ENCODE measurements around the gene NQO2. TPM values are rescaled to one million over a fixed set of nuclear protein-coding genes. Genes with fewer than 3 reads are reported as not detected.

Gene NQO2, protein sequence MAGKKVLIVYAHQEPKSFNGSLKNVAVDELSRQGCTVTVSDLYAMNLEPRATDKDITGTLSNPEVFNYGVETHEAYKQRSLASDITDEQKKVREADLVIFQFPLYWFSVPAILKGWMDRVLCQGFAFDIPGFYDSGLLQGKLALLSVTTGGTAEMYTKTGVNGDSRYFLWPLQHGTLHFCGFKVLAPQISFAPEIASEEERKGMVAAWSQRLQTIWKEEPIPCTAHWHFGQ
- total RNA-seq = 38.7 and 42.7 TPM in 2 replicates
- polyA plus RNA-seq = 92.8 and 103 TPM in 2 replicates

- Histone ChIP-seq H3K36me3 (peaks cover 4% of the 10 kb centered on the region), H3K27ac (no peak within 1 kb of the TSS), H3K9me3 (ENCODE audit: low read depth) (no peaks in the 10 kb centered on the region), H3K27me3 (no peaks in the 10 kb centered on the region), H3K4me3 (peak within 1 kb of the TSS; percentile 54), H3K4me1 (ENCODE audit: low read depth) (no peaks in the 10 kb centered on the region)
- TF ChIP-seq, protein P1, sequence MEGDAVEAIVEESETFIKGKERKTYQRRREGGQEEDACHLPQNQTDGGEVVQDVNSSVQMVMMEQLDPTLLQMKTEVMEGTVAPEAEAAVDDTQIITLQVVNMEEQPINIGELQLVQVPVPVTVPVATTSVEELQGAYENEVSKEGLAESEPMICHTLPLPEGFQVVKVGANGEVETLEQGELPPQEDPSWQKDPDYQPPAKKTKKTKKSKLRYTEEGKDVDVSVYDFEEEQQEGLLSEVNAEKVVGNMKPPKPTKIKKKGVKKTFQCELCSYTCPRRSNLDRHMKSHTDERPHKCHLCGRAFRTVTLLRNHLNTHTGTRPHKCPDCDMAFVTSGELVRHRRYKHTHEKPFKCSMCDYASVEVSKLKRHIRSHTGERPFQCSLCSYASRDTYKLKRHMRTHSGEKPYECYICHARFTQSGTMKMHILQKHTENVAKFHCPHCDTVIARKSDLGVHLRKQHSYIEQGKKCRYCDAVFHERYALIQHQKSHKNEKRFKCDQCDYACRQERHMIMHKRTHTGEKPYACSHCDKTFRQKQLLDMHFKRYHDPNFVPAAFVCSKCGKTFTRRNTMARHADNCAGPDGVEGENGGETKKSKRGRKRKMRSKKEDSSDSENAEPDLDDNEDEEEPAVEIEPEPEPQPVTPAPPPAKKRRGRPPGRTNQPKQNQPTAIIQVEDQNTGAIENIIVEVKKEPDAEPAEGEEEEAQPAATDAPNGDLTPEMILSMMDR (IDR thresholded peaks at IDR 0.05; ENCODE audit: low read depth, low read length) = peak; percentile 2
- DNase-seq (ENCODE audit: low read depth in 1 of 2, low spot score in 1 of 2) = peak; percentile 91 to 96
Measured at GRCh38 chr6:2999618-3000557, at the start of gene NQO2. Gene NQO2, plus strand, starts transcription at chr6:2999894. Its CDS starts 6,659 bp downstream, at chr6:3006553.

DNA sequence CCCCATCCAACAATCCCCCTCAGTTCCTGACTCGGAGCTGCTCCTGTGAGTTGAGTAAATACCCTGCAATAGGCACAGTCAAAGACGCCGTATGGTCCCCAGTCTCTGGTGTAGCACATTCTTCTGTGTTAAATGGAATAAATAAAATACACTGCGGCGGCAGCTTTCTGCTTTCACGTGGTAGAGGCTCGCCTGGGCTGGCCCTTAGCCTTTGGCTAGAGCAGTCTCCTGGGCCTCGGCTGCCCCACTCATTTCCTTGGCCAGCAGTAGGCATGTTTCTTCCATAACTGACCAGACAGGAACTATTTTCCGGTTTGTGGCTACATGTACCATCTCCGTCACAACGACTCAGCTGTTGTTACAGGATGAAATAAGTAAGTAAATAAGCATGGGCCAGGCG, 49.0 kb upstream of the NQO2 start:
- Histone ChIP-seq H3K27ac (no peak overlapping the region), H3K36me3 (no peaks in the 10 kb centered on the region), H3K27me3 (no peaks in the 10 kb centered on the region), H3K4me3 (no peak overlapping the region), H3K9me3 (ENCODE audit: low read depth) (no peaks in the 10 kb centered on the region), H3K4me1 (ENCODE audit: low read depth) (peaks cover 25% of the 10 kb centered on the region)
- DNase-seq (ENCODE audit: low read depth in 1 of 2, low spot score in 1 of 2) = no peak
- TF ChIP-seq, protein P1 (IDR thresholded peaks at IDR 0.05; ENCODE audit: low read depth, low read length) = no peak

GRCh38 chr6:2951728-2952127, 48.0 kb upstream of the NQO2 start:
- Histone ChIP-seq H3K9me3 (ENCODE audit: low read depth) (no peaks in the 10 kb centered on the region), H3K27ac (no peak overlapping the region), H3K27me3 (no peaks in the 10 kb centered on the region), H3K4me1 (ENCODE audit: low read depth) (peaks cover 24% of the 10 kb centered on the region), H3K36me3 (no peaks in the 10 kb centered on the region), H3K4me3 (no peak overlapping the region)
- no peak for DNase-seq (ENCODE audit: low read depth in 1 of 2, low spot score in 1 of 2)
- TF ChIP-seq, protein P1 (IDR thresholded peaks at IDR 0.05; ENCODE audit: low read depth, low read length) = no peak

DNA sequence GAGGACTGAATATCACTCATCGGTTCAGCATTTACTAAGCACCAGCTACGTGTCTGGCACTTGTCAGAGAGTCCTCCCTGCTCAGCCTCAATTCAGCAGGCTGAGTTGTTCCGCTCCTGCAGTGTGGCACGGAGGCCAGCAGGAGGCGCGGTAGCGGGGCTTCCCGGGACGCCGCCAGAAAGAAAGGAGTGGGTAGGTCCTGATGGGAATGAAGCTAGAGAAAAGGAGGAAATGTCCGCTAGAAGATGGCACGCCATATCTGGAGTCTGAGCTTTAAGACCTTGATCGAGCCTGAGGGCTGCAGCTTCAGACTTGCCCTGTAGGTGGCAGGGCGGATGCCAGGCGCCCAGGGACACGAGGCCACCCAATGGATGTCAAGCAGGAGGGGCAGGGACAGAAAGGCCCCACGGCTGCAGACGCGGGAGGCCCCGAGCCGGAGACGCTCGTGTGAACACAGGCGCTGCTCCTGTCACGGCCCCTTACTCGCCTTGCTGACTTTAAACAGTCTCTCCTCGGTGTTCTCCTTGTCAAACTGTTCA, 47.1 kb upstream of the NQO2 start:
- H3K36me3 ChIP-seq = no peaks in the 10 kb centered on the region
- H3K4me1 ChIP-seq (ENCODE audit: low read depth) = peaks cover 17% of the 10 kb centered on the region
- peak; percentile 67 to 92 for DNase-seq (ENCODE audit: low read depth in 1 of 2, low spot score in 1 of 2)
- TF ChIP-seq, protein P1 (IDR thresholded peaks at IDR 0.05; ENCODE audit: low read depth, low read length) = peak; percentile 100
- no peaks in the 10 kb centered on the region for H3K27me3 ChIP-seq
- H3K9me3 ChIP-seq (ENCODE audit: low read depth) = no peaks in the 10 kb centered on the region
- H3K27ac ChIP-seq = no peak overlapping the region
- no peak overlapping the region for H3K4me3 ChIP-seq

- Histone ChIP-seq H3K27me3 (no peaks in the 10 kb centered on the region), H3K27ac (no peak overlapping the region), H3K4me1 (ENCODE audit: low read depth) (peaks cover 17% of the 10 kb centered on the region), H3K36me3 (no peaks in the 10 kb centered on the region), H3K4me3 (no peak overlapping the region), H3K9me3 (ENCODE audit: low read depth) (no peaks in the 10 kb centered on the region)
- TF ChIP-seq, protein P1 (IDR thresholded peaks at IDR 0.05; ENCODE audit: low read depth, low read length) = no peak
- no peak for DNase-seq (ENCODE audit: low read depth in 1 of 2, low spot score in 1 of 2)
Measured at GRCh38 chr6:2953098-2953497, 46.6 kb upstream of the NQO2 start.

Measured in cardiac muscle cell (in vitro differentiated cells and primary cell).